Measurements from ENCODE around the gene GAS2.

The GAS2 gene

DNA sequence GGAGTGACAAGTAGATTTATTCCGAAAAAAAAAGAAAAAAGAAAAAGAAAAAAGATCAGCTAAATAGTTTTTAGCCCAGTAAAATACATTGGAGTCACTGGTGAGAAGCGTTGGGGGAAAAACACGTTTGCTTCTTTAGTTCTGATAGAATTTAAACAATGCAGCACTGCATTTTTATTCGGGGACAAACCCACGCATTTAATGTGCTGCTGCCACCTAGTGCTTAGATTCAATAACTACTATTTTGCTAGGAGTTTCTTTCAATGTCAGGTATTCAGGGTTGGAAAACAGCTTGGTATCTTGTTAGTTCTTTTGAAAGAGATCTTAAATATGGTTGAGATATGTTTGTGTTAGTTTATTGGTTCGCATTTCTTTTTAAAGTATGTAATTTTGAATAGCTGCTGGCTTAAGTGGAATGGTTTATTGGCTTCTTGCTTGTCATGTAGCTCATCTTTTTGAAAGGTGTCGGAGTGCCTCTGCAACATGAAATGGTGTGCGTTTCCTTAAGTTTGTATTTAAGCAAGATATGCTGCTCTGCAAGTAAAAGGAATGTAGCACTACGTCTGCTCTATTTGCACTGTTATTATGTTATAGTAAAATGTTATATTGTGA lies 121.2 kb downstream of the GAS2 start:
- DNase-seq (ENCODE audit: low read depth), result no peak

DNA sequence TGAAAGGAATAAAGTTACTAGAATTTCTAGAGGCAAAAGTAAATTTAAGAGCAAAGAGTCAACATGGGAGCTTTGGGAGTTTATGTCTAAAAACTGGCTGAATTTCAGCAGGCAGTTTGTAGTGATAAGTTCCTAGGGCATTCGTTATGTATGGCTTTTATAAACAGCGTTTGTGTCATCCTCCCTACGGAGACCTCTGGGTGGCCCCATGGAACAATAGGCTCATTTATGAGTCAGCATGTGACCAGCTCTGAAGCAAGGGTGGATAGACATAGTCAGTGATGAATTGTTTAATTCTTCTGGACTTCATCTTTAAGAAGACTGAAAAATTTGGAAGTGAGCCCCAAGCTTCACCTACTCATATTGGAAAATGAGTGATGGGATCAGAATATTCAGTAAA lies 126.1 kb downstream of the GAS2 start:
- no peak for DNase-seq (ENCODE audit: low read depth)

- no peak for DNase-seq (ENCODE audit: low read depth)
Observed at GRCh38 chr11:22795914-22796313, 129.5 kb downstream of the GAS2 start.

DNA sequence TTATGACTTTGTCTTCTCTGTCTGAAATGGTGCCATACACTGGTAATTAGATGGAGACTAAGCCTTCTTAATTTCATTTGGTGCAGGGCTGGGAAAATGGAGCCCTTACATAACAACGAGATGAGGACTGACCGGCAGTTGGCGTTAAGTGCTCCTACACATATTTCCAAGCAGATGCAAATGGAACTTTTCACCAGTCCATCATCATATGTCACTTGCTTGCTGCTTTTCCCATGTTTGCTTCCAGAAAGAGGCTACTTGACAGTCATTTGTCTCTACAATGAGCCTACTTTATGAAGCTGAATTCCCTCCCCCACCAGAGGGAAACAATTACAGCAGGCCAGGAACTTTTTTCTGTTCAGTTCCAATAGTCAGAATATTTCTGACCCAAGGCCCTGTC lies 130.6 kb downstream of the GAS2 start:
- DNase-seq (ENCODE audit: low read depth), result no peak

DNA sequence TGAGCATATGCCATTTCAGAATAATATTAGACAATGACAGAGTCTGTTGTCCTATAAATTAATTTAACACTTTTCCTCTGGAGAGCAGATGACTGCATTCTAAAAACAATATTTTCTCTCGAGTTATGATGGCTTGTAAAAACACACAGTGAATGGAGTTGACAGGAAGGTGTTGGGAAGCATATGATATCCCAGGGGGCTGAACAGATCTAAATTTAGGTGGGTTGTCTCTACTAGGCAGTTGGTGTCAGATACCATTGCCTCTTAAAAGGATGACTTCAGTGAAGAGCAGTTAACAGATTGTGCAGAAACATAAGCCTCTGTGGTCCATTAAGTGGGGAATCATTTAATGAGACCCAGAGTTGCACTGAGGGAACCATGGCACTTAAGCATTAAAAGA lies 132.5 kb downstream of the GAS2 start:
- DNase-seq (ENCODE audit: low read depth), result no peak

DNA sequence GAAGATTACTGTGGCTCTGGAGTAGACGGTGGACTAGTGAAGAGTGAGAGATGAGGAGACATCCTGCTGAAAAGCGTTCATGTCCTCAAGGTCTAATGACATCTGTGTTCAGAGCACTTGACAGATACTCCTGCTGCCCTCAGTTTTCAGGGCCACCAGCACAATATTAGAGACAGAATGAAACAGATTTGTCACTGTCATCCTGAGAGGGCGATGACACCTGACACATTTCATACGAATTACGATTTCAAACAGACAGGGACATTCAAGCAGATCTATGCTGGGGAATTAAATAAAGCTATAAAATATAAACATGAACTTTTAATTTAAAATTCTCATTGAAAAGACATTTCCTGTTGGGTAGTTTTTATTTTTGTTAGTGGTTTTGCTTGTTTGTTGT lies 134.1 kb downstream of the GAS2 start:
- DNase-seq (ENCODE audit: low read depth), result no peak

DNA sequence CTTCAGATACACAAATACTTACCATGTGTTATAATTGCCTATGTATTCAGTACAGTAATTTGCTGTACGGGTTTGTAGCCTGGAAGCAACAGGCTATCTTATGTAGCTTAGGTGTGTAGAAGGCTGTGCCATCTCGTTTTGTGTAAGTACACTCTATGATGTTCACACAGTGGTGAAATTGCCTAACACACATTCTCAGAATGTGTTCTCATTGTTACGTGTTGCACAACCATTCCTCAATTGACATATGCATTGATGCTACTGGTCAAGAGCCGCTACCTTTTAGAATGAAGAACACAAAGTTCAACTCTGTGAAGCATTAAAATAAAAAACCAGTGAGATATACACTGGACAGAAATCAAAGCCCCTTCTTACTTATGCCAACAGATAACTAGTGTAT lies 136.4 kb downstream of the GAS2 start:
- DNase-seq (ENCODE audit: low read depth), result no peak

- DNase-seq (ENCODE audit: low read depth), result no peak
Observed at GRCh38 chr11:22807391-22807790, 141.0 kb downstream of the GAS2 start.

- DNase-seq (ENCODE audit: low read depth), result no peak
Observed at GRCh38 chr11:22807855-22808570, 141.6 kb downstream of the GAS2 start.

DNA sequence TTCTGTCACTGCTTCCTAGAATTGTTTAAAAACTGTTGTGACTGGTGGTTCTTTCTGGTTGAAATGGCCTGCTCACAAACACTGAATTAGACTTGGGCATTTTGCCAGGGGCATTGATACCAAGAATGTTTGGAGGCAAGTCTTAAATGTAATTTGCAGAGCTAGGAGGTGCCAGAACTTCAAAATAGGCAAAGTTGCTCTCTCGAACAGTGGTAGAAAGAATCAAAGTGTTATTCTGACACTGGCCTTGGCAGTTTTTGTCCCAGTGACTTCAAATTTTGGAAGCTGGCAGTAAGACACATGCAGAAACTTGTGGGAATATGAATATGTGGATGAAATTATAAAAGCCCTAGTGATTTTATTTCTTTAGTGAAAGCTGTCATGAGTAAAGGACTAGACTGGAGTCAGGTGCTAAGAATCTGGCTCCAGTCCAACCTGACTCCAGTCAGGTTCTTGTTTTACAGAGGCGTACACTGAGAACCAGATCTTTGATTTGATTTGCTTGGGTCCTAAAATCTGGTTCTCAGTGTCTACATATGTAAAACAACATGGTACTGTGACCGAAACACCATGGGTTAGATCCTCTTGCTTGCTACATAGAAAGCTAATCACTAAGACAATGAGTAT lies 142.3 kb downstream of the GAS2 start:
- DNase-seq (ENCODE audit: low read depth), result no peak

GRCh38 chr11:22809893-22810292 lies 143.5 kb downstream of the GAS2 start:
- DNase-seq (ENCODE audit: low read depth), result no peak

DNA sequence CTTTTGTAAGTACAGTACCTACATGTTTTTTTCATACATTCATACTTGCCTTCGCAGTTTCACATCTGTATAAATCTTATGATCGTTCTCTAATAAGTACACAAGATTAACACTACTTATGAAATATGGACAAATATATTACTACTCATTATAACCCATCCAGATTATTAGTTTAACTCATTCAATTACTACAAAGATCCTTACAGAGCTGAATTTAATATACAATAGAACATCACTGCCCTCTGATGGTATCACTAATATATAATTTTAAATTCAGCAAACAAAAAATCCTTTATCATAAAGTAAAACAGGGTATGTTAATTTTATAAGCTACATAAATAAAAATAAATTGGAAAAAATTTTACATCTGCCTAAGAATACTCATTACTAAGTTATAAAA lies 155.8 kb downstream of the GAS2 start:
- DNase-seq (ENCODE audit: low read depth), result no peak

DNA sequence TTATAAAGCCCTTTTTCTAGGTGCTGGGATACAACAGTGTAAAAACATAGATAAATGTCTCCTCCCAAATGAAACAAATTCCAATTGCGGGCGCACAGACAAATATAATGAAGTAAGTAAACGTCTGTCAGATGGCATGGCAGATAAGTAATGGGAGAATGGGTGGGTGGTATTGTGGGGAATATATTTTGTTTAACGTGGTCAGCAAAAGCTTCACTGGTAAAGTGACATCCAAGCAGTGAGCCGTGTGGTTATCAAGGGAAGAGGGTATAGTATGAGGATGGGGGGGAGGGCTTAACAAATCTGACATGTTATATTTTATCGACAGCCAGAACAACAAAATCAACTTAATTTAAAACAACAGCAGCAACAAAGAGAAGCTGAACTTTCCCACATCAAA lies 162.0 kb downstream of the GAS2 start:
- no peak for DNase-seq (ENCODE audit: low read depth)

DNA sequence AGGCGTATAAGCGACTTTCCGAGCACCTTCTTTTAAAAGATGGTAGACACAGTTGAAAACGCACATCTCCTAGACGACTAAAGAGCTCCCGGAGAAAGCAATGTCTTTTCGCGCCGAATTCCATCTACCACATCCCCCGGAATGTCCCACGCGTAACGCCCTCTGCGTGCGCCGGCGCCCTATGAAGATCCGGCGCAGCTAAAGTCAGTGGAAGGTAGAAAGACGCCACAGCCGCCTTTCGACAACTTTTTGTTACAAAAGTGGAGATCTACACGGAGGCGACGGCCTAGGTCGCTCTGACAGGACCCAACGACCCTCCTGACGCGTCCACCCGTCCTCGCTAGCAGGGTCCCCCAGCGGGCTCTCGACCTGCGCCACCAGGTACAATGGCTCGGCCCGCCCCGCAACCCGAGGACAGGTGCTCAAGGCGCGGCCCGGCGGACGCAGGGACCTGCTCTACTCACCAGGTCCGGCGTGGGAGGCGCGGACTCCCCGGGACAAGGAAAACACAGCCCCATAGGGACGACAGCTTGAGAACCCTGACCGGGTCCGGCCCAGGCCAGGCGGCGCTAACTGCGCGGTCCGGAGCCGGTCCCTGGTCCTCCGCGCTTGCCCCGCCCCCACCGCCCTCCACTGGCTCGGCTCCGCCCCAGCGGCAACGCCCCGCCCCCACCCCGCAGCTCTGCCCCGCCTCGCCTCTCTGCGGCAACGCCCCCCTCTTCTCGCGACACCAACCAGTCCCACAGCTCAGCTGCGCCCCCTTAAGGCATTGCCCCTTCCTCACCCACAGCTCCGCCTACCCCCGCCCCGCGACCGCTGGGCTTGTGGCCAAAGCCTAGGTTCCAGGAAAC lies 163.0 kb downstream of the GAS2 start, which contains the start of gene SVIP:
TSS of gene SVIP (minus strand) at position 571 of the 851 bp plus-strand sequence. CDS start at position 518, 53 bp downstream.
- peak; percentile 87 for DNase-seq (ENCODE audit: low read depth)

DNA sequence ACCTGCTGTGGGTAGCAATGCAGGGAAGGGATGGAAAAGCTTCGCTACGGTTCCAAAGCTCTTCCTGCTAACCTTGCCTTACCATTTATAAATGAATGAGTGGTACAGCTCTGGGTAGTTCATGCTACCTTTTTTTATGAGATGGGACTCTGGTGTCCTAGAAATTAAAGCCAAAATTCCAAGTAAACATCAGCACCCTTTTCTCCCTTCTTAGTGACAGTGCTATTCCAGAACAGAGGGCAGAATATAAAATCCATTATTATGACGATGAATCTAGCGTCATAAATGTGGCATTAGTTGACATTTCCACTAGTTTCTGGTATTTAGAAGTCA lies 163.6 kb downstream of the GAS2 start:
- no peak for DNase-seq (ENCODE audit: low read depth)

GRCh38 chr11:22832315-22833015 lies 166.1 kb downstream of the GAS2 start:
- no peak for DNase-seq (ENCODE audit: low read depth)

DNA sequence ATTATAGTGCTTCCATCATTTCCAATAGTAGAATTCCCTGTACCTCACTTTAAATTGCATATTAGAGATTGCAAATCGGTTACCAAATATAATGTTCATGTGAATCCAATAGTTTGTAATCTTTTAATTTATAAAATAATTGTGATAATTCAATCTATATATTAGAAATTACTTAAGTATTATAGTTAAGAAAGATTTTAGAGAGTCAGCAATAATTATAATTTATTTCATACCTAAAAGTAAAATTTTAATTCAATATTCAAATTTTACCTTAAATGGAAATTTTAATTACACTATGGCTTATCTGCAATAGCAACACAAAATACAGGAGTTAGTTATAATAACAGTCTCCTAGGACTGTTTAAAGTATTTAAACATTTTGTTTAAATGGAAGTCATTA lies 180.3 kb downstream of the GAS2 start:
- no peak for DNase-seq (ENCODE audit: low read depth)

GRCh38 chr11:22851477-22851876 lies 185.1 kb downstream of the GAS2 start:
- no peak for DNase-seq (ENCODE audit: low read depth)

GRCh38 chr11:22859756-22860155 lies 193.3 kb downstream of the GAS2 start:
- DNase-seq (ENCODE audit: low read depth), result no peak

DNA sequence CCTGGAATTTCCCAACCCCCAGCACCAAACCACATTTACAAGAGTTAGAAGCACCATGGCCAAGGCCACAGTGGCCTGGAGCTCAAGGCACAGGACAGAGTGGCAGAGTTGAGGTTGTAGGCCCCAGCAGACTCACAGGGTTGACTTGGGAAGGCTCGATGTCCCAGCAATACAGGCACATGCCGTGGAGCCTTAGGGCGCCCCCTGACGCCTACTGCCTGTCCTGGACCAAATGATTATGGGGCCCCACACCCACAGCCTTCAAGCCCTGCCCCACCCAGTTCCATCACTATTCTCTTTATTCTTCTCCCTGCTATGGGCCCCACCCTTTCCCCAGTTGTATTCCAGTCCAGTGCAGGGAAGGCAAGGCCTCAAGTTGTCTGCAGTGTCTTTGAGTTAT lies 193.8 kb downstream of the GAS2 start, which contains the start of gene CCDC179:
TSS of gene CCDC179 (minus strand) at position 234 of the 400 bp plus-strand sequence. CDS start at position 181, 53 bp downstream.
- DNase-seq (ENCODE audit: low read depth), result no peak
